ENCODE data around the gene NAA15.
"Not testable (repeated sequence)": the region's sequence is repeated elsewhere in the genome, so short reads cannot be mapped to it uniquely, and the experiment has no call there.

NAA15 gene

GRCh38 chr4:139461022-139461628 lies 159.8 kb downstream of the NAA15 start:
- peaks cover 3% of the 10 kb centered on the region for H3K9me3 Mint-ChIP-seq
- no peak overlapping the region for H3K4me3 Mint-ChIP-seq
- ATAC-seq (no peak), DNase-seq (ENCODE audit: low spot score in 2 of 2) (no peak)
- no peak overlapping the region for H3K27ac Mint-ChIP-seq
- peaks cover 13% of the 10 kb centered on the region for H3K36me3 Mint-ChIP-seq
- H3K4me1 Mint-ChIP-seq = peaks cover 47% of the 10 kb centered on the region

- peak in 1 of 2 donors; percentile 20 for DNase-seq (ENCODE audit: low spot score in 2 of 2)
- ATAC-seq, H3K36me3 Mint-ChIP-seq, H3K27ac Mint-ChIP-seq, H3K4me3 Mint-ChIP-seq: not testable (repeated sequence)
- Mint-ChIP-seq H3K4me1 (peaks cover 22% of the 10 kb centered on the region), H3K9me3 (peaks cover 12% of the 10 kb centered on the region)
Observed at GRCh38 chr4:139464512-139464911, 163.2 kb downstream of the NAA15 start.

GRCh38 chr4:139465922-139466321 lies 164.6 kb downstream of the NAA15 start:
- no peak overlapping the region for H3K27ac Mint-ChIP-seq
- DNase-seq (ENCODE audit: low spot score in 2 of 2) (no peak), ATAC-seq (no peak)
- no peak overlapping the region for H3K4me3 Mint-ChIP-seq
- H3K9me3 Mint-ChIP-seq = peaks cover 12% of the 10 kb centered on the region
- H3K4me1 Mint-ChIP-seq = peaks cover 26% of the 10 kb centered on the region
- H3K36me3 Mint-ChIP-seq = peaks cover 6% of the 10 kb centered on the region

- not testable (repeated sequence) for DNase-seq (ENCODE audit: low spot score in 2 of 2); H3K4me3 Mint-ChIP-seq; ATAC-seq; H3K36me3 Mint-ChIP-seq; H3K27ac Mint-ChIP-seq
- peaks cover 12% of the 10 kb centered on the region for H3K9me3 Mint-ChIP-seq
- H3K4me1 Mint-ChIP-seq = peaks cover 22% of the 10 kb centered on the region
Observed at GRCh38 chr4:139468756-139469155, 167.5 kb downstream of the NAA15 start.

GRCh38 chr4:139469216-139469615 lies 167.9 kb downstream of the NAA15 start:
- Mint-ChIP-seq H3K4me3 (no peak overlapping the region), H3K4me1 (peaks cover 18% of the 10 kb centered on the region), H3K9me3 (peaks cover 8% of the 10 kb centered on the region), H3K27ac (no peak overlapping the region), H3K36me3 (peaks cover 14% of the 10 kb centered on the region)
- no peak for DNase-seq (ENCODE audit: low spot score in 2 of 2)
- no peak for ATAC-seq
